PC-9 (cell line): ENCODE results near the gene CD38. TPM values are rescaled to one million over a fixed set of nuclear protein-coding genes. Genes with fewer than 3 reads are reported as not detected.

ENCODE experiments used
- BruUV-seq: library from RNA; stranded (reverse); fragments of 400-500 nt; replicated peaks from 2 replicates; lab custom pipeline; 2021; lab: Mats Ljungman, UMichigan
- CTCF ChIA-PET: fragments of 300-600 bp; sonication (Branson Sonifier 250); formaldehyde crosslinking; loops from one replicate; lab custom pipeline; 2022; ENCODE audit warnings: antibody characterized with exemption; lab: Charles Lee
- POLR2A ChIA-PET: fragments of 300-600 bp; sonication (Branson Sonifier 250); formaldehyde crosslinking; loops from one replicate; lab custom pipeline; 2022; ENCODE audit warnings: antibody characterized with exemption; ENCODE audit not compliant: unreplicated experiment; lab: Charles Lee
- DNase-seq, 2 experiments: peaks; one replicate each; pipeline versions ENCODE4 v3.0.0 to v3.0.0-alpha.2; 2015 to 2022; ENCODE audit warnings: mixed read lengths in 1 of 2
- H2AFZ ChIP-seq: fragments of 200-600 bp; sonication (generic); 2 replicates; pipeline ENCODE4 v1.8.1; 2017; ENCODE audit warnings: antibody characterized with exemption
- H3F3A ChIP-seq: fragments of 200-600 bp; sonication (generic); 2 replicates; pipeline ENCODE4 v1.8.1; 2017; ENCODE audit warnings: antibody characterized with exemption, mild to moderate bottlenecking, low read depth; ENCODE audit not compliant: insufficient read depth
- H3K27ac ChIP-seq: fragments of 200-600 bp; sonication (generic); 2 replicates; pipeline ENCODE4 v1.6.1; 2016; ENCODE audit warnings: mixed run types
- H3K27me3 ChIP-seq: fragments of 200-600 bp; sonication (generic); 2 replicates; pipeline ENCODE4 v1.6.1; 2016; ENCODE audit warnings: low read depth, mixed run types; ENCODE audit not compliant: insufficient read depth
- H3K36me3 ChIP-seq: fragments of 200-600 bp; sonication (generic); 2 replicates; pipeline ENCODE4 v1.6.1; 2016; ENCODE audit warnings: low read depth, mixed run types
- H3K4me1 ChIP-seq: fragments of 200-600 bp; sonication (generic); replicated peaks from 2 replicates; pipeline ENCODE4 v1.6.1; 2016; ENCODE audit warnings: mixed run types; ENCODE audit not compliant: insufficient read depth
- H3K4me2 ChIP-seq: fragments of 200-600 bp; sonication (generic); 2 replicates; pipeline ENCODE4 v1.6.1; 2017; ENCODE audit warnings: mixed run types
- H3K4me3 ChIP-seq: fragments of 200-600 bp; sonication (generic); 2 replicates; pipeline ENCODE4 v1.6.1; 2016; ENCODE audit warnings: mixed run types
- H3K79me2 ChIP-seq: fragments of 200-600 bp; sonication (generic); 2 replicates; pipeline ENCODE4 v1.6.1; 2017; ENCODE audit warnings: low read depth, mixed run types
- H3K9me2 ChIP-seq: fragments of 200-600 bp; sonication (generic); 2 replicates; pipeline ENCODE4 v1.8.1; 2017; ENCODE audit warnings: mild to moderate bottlenecking; ENCODE audit not compliant: insufficient read depth
- H3K9me3 ChIP-seq: fragments of 200-600 bp; sonication (generic); 2 replicates; pipeline ENCODE4 v1.8.1; 2016; ENCODE audit warnings: low read depth; ENCODE audit not compliant: insufficient read depth
- H4K20me1 ChIP-seq: fragments of 200-600 bp; sonication (generic); 2 replicates; pipeline ENCODE4 v1.8.1; 2017; ENCODE audit not compliant: insufficient read depth
- CTCF ChIP-seq: fragments of 200-600 bp; sonication (generic); conservative IDR thresholded peaks from 2 replicates; pipeline ENCODE4 v1.6.1; 2017; ENCODE audit warnings: mixed run types, antibody characterized with exemption, mild to moderate bottlenecking, moderate library complexity
- EZH2 ChIP-seq: fragments of 200-600 bp; sonication (generic); IDR thresholded peaks from 2 replicates; pipeline ENCODE4 v1.8.0; 2017; ENCODE audit warnings: antibody characterized with exemption, low read depth
- intact Hi-C: fragments of 100-400 bp; cut with micrococcal nuclease; formaldehyde crosslinking; loops from one replicate; pipeline ENCODE4 v1.10.0; 2022; ENCODE audit not compliant: unreplicated experiment
- total RNA-seq: library from RNA; stranded (reverse); gene quantifications from 2 replicates; pipeline ENCODE4 v1.2.3, GENCODE V29; 2021

Gene CD38
- total RNA-seq, 1 experiment from 2014 or later = 0.90 TPM

DNA sequence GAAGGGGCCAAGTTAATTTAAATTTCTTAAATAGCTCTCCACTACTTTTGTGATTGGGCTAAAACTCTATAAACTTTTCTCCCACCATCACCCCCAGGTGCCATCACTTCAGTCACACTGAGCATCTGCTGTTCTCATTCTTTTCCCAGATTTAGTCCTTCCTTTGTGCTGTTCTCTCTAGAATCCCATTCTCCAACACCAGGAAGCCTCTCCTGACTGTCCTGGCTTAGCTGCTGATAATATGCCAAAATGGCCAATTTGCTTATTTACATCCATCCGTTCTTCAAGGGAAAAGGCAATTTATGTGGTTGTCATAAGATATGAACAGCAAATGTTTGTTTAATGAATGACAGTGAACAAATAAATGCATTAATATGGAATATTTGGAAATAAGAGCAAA is 116.3 kb downstream of the CD38 start:
- H3K4me2 ChIP-seq = 0 out of 2 replicates have a peak overlapping the region, but pooled peaks have one; percentile 3
- TSS peak; percentile 78 for BruUV-seq
- H3K4me1 ChIP-seq = peaks cover 22% of the 10 kb centered on the region
- TF ChIP-seq CTCF = no peak
- no peak for TF ChIP-seq EZH2
- H3K27ac ChIP-seq = peak overlapping the region; percentile 61
- H3K4me3 ChIP-seq = no peak overlapping the region
- no peaks in the 10 kb centered on the region for H3K36me3 ChIP-seq
- ChIA-PET POLR2A (interaction anchor here (0.6 kb wide), 2 partner anchors 27 to 45 kb away, joined by 3 to 5 read pairs; no protein-coding TSS in a partner anchor), CTCF (interaction anchor here (0.6 kb wide), 1 partner anchor 11 kb away, joined by 4 read pairs; no protein-coding TSS in a partner anchor)
- H3K27me3 ChIP-seq = no peaks in the 10 kb centered on the region
- H3K79me2 ChIP-seq = no peaks in the 10 kb centered on the region
- peaks cover 8% of the 10 kb centered on the region; the same call in 1 of the 2 replicates for H3K9me3 ChIP-seq
- H2AFZ ChIP-seq = no peak overlapping the region
- no peaks in the 10 kb centered on the region for H4K20me1 ChIP-seq
- H3K9me2 ChIP-seq = no peaks in the 10 kb centered on the region
- DNase-seq = no peak
- H3F3A ChIP-seq = peaks cover 8% of the 10 kb centered on the region
- intact Hi-C loops = loop anchor here (1.0 kb wide), 2 partner anchors 12 to 27 kb away; no protein-coding TSS in a partner anchor

GRCh38 chr4:15894921-15895916 is 117.1 kb downstream of the CD38 start:
- Histone ChIP-seq H3K4me1 (peaks cover 22% of the 10 kb centered on the region), H3K9me2 (no peaks in the 10 kb centered on the region), H3K4me2 (no peak overlapping the region), H3K36me3 (no peaks in the 10 kb centered on the region), H3F3A (peaks cover 8% of the 10 kb centered on the region), H3K79me2 (no peaks in the 10 kb centered on the region), H3K27me3 (no peaks in the 10 kb centered on the region), H4K20me1 (no peaks in the 10 kb centered on the region), H3K27ac (0 out of 2 replicates have a peak overlapping the region, but pooled peaks have one; percentile 24), H3K9me3 (peaks cover 8% of the 10 kb centered on the region; the same call in 1 of the 2 replicates), H3K4me3 (no peak overlapping the region), H2AFZ (no peak overlapping the region)
- intact Hi-C loops = loop anchor here (1.0 kb wide), 2 partner anchors 11 to 26 kb away; no protein-coding TSS in a partner anchor
- POLR2A ChIA-PET = interaction anchor here (0.6 kb wide), 1 partner anchor 26 kb away, joined by 3 read pairs; no protein-coding TSS in a partner anchor
- no peak for TF ChIP-seq EZH2
- no peak for TF ChIP-seq CTCF
- no peak for DNase-seq
- CTCF ChIA-PET = interaction anchor here (0.6 kb wide), 1 partner anchor 1026 kb away, joined by 6 read pairs; no protein-coding TSS in a partner anchor
- no TSS peak for BruUV-seq

- Histone ChIP-seq H3K36me3 (no peaks in the 10 kb centered on the region), H3F3A (peaks cover 8% of the 10 kb centered on the region), H3K4me1 (peaks cover 22% of the 10 kb centered on the region), H3K9me3 (peaks cover 8% of the 10 kb centered on the region; the same call in 1 of the 2 replicates), H3K9me2 (no peaks in the 10 kb centered on the region), H3K27ac (no peak overlapping the region), H3K27me3 (no peaks in the 10 kb centered on the region), H4K20me1 (no peaks in the 10 kb centered on the region), H2AFZ (no peak overlapping the region), H3K4me2 (no peak overlapping the region), H3K79me2 (no peaks in the 10 kb centered on the region), H3K4me3 (no peak overlapping the region)
- ChIA-PET POLR2A (no interaction called here), CTCF (no interaction called here)
- intact Hi-C loops = no loop called here
- BruUV-seq = no TSS peak
- no peak for DNase-seq
- TF ChIP-seq EZH2 (no peak), CTCF (no peak)
Measured at GRCh38 chr4:15897577-15897976, 119.4 kb downstream of the CD38 start.
